Uterine smooth muscle cell (primary cell): ENCODE data around the gene PCNT. TPM values are rescaled to one million over a fixed set of nuclear protein-coding genes. Genes with fewer than 3 reads are reported as not detected.

Source experiments
- total RNA-seq: library from RNA; depleted of rRNA; stranded (reverse); fragments of >200 nt; gene quantifications from 2 replicates; pipeline ENCODE4 v1.2.3, GENCODE V29; 2014

Gene PCNT
- 32.2 and 43.9 TPM in 2 replicates for total RNA-seq

GRCh38 chr21:46323710-46324389 lies at the start of gene PCNT, which contains the start of gene C21orf58:
PCNT (plus strand) TSS chr21:46324156; CDS start chr21:46324229, 73 bp downstream.
C21orf58 (minus strand) TSS chr21:46323870; CDS start chr21:46322738, 1,132 bp downstream.

GRCh38 chr21:46285206-46285661 lies 38.7 kb upstream of the PCNT start, which contains the start of gene MCM3AP:
MCM3AP (minus strand) TSS chr21:46285611; CDS start chr21:46285286, 325 bp downstream.

GRCh38 chr21:46285761-46286647 lies 38.0 kb upstream of the PCNT start, which contains the start of gene YBEY:
YBEY (plus strand) TSS chr21:46286342; CDS start chr21:46286914, 572 bp downstream.

GRCh38 chr21:46458315-46459023 lies 134.5 kb downstream of the PCNT start, which contains the start of gene DIP2A:
DIP2A (plus strand) TSS chr21:46458891; CDS start chr21:46459132, 241 bp downstream.

Other genes starting within 250 kb of the PCNT start
- gene COL6A2, start 226.0 kb upstream of the PCNT start, total RNA-seq: 685 and 1,320 TPM in 2 replicates
- gene FTCD, start 168.6 kb upstream of the PCNT start, total RNA-seq: 1.1 TPM in 1 of 2 replicates, not detected in the other
- 1.00 and 7.6 TPM in 2 replicates for gene SPATC1L, start 139.7 kb upstream of the PCNT start, total RNA-seq
- 236 and 251 TPM in 2 replicates for gene LSS, start 95.4 kb upstream of the PCNT start, total RNA-seq
- gene MCM3AP, start 38.5 kb upstream of the PCNT start, total RNA-seq: 95.1 and 103 TPM in 2 replicates
- gene YBEY, start 37.8 kb upstream of the PCNT start, total RNA-seq: 9.4 and 10.5 TPM in 2 replicates
- gene C21orf58, start 286 bp upstream of the PCNT start, total RNA-seq: 4.5 and 11.5 TPM in 2 replicates
- 27.6 and 28.1 TPM in 2 replicates for gene DIP2A, start 134.7 kb downstream of the PCNT start, total RNA-seq